Cardiac fibroblast (primary cell): ENCODE results near the gene ERO1B.

Experiments used
- DNase-seq, 2 donors: peaks; one replicate each; pipeline versions ENCODE4 v3.0.0 to v3.0.0-alpha.2; 2010; ENCODE audit warnings: low read depth in 2 of 2
- H3K4me3 ChIP-seq, 2 donors: replicated peaks in 1 of 2; 1 replicate in 1 of 2; 2 replicates in 1 of 2; pipeline ENCODE4 v1.5.1; 2011; ENCODE audit warnings: low read depth in 2 of 2, low read length in 2 of 2, mild to moderate bottlenecking in 2 of 2, moderate library complexity in 1 of 2
- TF ChIP-seq, protein P1 (sequence below): IDR thresholded peaks from one replicate; pipeline ENCODE4 v1.5.1; 2011; ENCODE audit warnings: low read depth, mild to moderate bottlenecking, low read length, inconsistent platforms

ERO1B gene

DNA sequence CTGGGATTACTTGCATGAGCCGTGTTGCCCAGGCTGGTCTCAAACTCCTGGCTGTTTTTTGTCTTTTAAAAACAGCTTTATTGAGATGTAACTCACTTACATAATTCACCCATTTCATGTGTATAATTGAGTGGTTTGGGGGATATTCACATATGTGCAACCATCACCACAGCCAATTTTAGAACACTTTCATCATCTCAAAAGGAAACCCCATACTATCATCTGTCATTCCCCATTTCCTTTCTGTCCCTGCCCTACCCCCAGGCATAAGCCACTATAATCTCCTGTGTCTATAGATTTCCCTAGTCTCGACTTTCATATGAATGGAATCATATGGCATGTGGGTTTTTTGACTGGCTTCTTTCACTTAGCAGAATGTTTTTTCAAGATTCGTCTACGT lies 96.1 kb downstream of the ERO1B start:
- no peak overlapping the region for H3K4me3 ChIP-seq
- TF ChIP-seq, protein P1, sequence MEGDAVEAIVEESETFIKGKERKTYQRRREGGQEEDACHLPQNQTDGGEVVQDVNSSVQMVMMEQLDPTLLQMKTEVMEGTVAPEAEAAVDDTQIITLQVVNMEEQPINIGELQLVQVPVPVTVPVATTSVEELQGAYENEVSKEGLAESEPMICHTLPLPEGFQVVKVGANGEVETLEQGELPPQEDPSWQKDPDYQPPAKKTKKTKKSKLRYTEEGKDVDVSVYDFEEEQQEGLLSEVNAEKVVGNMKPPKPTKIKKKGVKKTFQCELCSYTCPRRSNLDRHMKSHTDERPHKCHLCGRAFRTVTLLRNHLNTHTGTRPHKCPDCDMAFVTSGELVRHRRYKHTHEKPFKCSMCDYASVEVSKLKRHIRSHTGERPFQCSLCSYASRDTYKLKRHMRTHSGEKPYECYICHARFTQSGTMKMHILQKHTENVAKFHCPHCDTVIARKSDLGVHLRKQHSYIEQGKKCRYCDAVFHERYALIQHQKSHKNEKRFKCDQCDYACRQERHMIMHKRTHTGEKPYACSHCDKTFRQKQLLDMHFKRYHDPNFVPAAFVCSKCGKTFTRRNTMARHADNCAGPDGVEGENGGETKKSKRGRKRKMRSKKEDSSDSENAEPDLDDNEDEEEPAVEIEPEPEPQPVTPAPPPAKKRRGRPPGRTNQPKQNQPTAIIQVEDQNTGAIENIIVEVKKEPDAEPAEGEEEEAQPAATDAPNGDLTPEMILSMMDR: no peak
- no peak for DNase-seq

DNA sequence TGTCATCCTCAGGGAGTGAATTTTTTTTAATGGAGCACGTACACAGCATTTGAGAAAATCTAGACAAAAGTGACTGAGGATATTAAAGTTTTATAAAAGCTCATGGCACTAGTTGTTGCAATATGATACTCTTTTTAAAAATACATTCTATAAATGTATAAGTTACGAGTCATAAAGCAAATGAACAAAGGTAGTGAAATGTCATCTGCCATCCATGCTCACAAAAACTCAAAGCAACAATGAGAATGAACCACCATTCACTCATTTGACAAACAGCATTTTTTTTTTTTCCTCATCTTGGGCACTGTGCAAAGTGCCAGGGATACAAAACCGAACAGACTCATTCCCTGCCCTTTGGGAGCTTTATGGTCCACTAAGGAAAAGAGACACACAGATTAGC lies 100.7 kb downstream of the ERO1B start:
- TF ChIP-seq, protein P1: no peak
- H3K4me3 ChIP-seq: no peak overlapping the region
- peak in 1 of 2 donors; percentile 52 for DNase-seq

DNA sequence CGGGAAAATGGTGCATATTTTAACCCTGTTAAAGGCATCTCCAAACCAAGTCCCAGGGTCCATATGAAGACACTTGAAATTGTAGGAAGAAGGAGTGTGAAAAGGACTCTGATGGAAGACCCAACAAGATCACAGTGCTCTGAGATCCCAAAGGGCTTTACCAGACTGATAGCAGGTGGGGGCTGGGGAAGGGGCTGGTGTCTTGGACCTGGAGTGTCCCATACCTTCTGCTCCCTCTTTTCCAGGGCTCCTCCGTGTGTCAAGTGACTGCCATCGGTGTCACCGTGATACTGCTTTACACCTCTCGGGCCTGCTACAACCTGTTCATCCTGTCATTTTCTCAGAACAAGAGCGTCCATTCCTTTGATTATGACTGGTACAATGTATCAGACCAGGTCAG lies 102.1 kb downstream of the ERO1B start:
- DNase-seq: no peak
- TF ChIP-seq, protein P1: no peak
- no peak overlapping the region for H3K4me3 ChIP-seq

DNA sequence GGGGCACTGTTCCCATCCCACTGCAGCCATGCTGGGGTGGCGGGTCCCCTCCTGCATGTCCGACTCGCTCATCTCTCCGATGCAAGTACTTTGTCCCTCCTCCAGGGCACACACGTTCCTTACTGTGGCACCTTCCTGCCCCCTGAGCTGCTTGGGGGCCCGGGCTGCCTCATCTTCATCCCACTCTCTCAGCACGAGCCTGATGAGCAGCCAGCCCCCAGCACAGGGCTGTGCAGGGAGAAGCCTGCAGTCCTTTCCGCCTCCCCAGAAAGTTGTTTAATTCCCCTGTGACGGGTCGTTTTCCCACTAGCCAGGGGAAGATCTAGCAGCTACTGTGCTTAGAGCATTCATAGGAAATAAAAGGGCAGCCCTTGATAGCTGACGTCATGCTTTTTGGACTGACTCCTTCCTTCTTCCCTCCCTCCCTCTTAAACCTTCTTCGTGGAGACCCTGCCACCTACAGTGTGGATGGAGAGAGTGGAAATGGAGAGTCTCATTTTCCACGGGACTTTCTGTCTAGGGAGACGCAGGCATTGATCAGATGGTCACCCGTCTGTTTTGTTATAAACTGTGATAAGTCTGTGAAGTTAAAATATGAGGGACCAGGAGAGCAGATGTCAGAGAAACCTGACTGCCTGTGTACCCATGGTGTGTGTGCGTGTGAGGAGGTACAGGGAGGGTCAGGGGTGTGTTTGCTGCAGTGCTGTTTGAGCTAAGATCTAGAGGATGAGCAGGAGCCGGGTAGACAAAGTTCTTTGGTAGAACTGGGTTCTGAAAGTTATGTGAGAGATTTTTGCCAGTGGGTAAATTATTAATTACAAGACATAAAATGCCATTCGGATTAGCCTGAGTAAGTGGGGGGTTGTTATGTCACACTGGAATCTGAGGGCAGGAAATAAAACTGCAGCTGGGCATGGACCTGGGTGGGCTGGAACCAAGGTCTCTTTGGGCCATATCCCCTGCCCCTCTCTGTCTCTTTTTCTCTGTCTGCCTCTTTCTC lies 105.1 kb downstream of the ERO1B start:
- TF ChIP-seq, protein P1: no peak
- DNase-seq: peak; percentile 12 to 14
- no peak overlapping the region for H3K4me3 ChIP-seq

DNA sequence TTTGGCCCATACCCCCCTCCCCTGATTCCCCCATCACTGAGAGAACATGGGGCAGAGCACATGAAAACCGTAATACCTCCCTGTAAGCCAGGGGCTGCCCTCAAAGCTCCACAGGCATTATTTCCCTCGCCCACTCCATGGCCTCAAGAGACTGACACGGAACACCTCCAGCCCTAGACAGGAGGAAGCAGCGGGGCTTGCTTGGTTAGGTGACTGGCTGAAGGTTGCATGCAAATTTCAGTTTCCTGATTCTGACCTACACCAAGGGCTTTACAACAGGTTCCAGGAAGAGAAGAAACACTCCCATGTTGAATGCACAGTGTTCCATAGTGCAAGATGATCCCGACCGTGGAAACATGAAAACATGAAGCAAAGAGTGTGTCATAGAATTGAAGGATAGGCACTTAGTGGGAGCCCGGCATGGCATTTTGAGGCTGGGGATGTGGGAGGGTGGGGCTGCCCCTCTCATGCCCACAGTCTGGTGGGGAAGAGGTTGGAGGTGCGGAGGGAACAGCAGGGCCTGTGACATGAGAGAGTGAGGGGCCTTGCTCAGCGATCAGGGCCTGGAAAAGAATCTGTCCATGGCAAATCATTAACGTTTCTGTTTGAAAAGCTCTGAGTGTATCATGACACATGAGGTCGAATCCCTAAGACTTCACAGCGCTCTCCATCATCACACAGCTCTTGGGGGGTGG lies 106.0 kb downstream of the ERO1B start:
- DNase-seq: no peak
- H3K4me3 ChIP-seq: no peak overlapping the region
- TF ChIP-seq, protein P1: no peak

DNA sequence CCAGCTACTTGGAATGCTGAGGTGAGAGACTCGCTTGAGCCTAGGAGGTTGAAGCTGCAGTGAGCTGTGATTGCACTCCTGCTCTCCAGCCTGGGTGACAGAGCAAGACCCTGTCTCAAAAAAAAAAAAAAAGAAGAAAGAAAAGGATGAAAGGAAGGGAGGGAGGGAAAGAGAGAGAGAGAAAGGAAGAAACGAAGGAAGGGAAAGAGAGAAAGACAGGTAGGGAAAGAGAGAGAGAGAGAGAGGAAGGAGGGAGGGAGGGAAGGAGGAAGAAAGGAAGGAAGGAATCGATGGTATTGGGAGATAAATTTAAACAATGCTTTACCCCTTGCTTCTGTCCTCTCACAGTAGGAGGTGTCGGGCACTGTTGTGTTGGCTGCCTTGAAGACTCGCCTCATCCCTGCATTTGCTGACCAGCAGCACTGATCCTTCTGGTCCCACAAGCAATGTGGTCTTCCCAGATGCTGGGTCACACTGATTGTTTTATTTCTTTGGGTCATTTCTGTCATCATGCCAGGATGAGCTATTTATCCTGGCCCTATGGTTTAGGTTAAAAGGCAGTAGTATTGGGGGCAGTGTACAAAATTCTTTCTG lies 108.5 kb downstream of the ERO1B start:
- no peak overlapping the region for H3K4me3 ChIP-seq
- DNase-seq: no peak
- TF ChIP-seq, protein P1: no peak
